ENCODE results near the gene EPHB2.

Gene EPHB2

GRCh38 chr1:22963044-22963677 lies 252.5 kb downstream of the EPHB2 start:
- H3K79me2 ChIP-seq (ENCODE audit: low read length): no peaks in the 10 kb centered on the region
- no peak overlapping the region for H3K9ac ChIP-seq (ENCODE audit: low read length)
- peaks cover 31% of the 10 kb centered on the region for H3K27me3 ChIP-seq (replicated peaks; ENCODE audit: insufficient read depth, low read length)

GRCh38 chr1:22966309-22966708 lies 255.7 kb downstream of the EPHB2 start:
- no peaks in the 10 kb centered on the region for H3K36me3 ChIP-seq (replicated peaks; ENCODE audit: insufficient read depth, low read length)
- H3F3A ChIP-seq (ENCODE audit: insufficient read depth, low read length): no peaks in the 10 kb centered on the region
- peaks cover 36% of the 10 kb centered on the region for H3K27me3 ChIP-seq (replicated peaks; ENCODE audit: insufficient read depth, low read length)
- H3K27ac ChIP-seq (ENCODE audit: low read length): no peak overlapping the region
- DNase-seq: no peak
- TF ChIP-seq EZH2 (optimal IDR thresholded peaks at IDR 0.05; ENCODE audit: low read depth, low read length) (no peak), EZH2phosphoT487 (IDR thresholded peaks at IDR 0.05; ENCODE audit: low read length) (no peak), CTCF (IDR thresholded peaks at IDR 0.05; ENCODE audit: low read length) (no peak)
- no peaks in the 10 kb centered on the region for H3K4me1 ChIP-seq (ENCODE audit: low read length)
- no peak overlapping the region for H3K9ac ChIP-seq (ENCODE audit: low read length)
- no peak overlapping the region for H3K4me2 ChIP-seq (ENCODE audit: low read depth, low read length)
- H3K4me3 ChIP-seq (ENCODE audit: low read length): no peak overlapping the region
- no peak overlapping the region for H2AFZ ChIP-seq (ENCODE audit: low read length)
- no peaks in the 10 kb centered on the region for H3K79me2 ChIP-seq (ENCODE audit: low read length)
- no peaks in the 10 kb centered on the region for H4K20me1 ChIP-seq (ENCODE audit: insufficient read depth, low read length)
- no peaks in the 10 kb centered on the region for H3K9me3 ChIP-seq (replicated peaks; ENCODE audit: insufficient read depth, low read length)
- no peaks in the 10 kb centered on the region for H3K9me2 ChIP-seq (replicated peaks; ENCODE audit: insufficient read depth, low read length)

More at GRCh38 chr1:22963044-22963677, 252.5 kb downstream of the EPHB2 start:
- Histone ChIP-seq H3K9me2 (replicated peaks; ENCODE audit: insufficient read depth, low read length) (no peaks in the 10 kb centered on the region), H2AFZ (ENCODE audit: low read length) (no peak overlapping the region), H3K4me1 (ENCODE audit: low read length) (no peaks in the 10 kb centered on the region), H3K9me3 (replicated peaks; ENCODE audit: insufficient read depth, low read length) (no peaks in the 10 kb centered on the region), H3K4me3 (ENCODE audit: low read length) (no peak overlapping the region), H3K36me3 (replicated peaks; ENCODE audit: insufficient read depth, low read length) (no peaks in the 10 kb centered on the region), H4K20me1 (ENCODE audit: insufficient read depth, low read length) (no peaks in the 10 kb centered on the region), H3K27ac (ENCODE audit: low read length) (no peak overlapping the region), H3K4me2 (ENCODE audit: low read depth, low read length) (no peak overlapping the region), H3F3A (ENCODE audit: insufficient read depth, low read length) (no peaks in the 10 kb centered on the region)
- DNase-seq: no peak
- TF ChIP-seq CTCF (IDR thresholded peaks at IDR 0.05; ENCODE audit: low read length): no peak
- TF ChIP-seq EZH2 (optimal IDR thresholded peaks at IDR 0.05; ENCODE audit: low read depth, low read length): no peak
- no peak for TF ChIP-seq EZH2phosphoT487 (IDR thresholded peaks at IDR 0.05; ENCODE audit: low read length)

GRCh38 chr1:22967833-22968232 lies 257.2 kb downstream of the EPHB2 start:
- Histone ChIP-seq H3F3A (ENCODE audit: insufficient read depth, low read length) (no peaks in the 10 kb centered on the region), H3K4me2 (ENCODE audit: low read depth, low read length) (no peak overlapping the region), H3K9ac (ENCODE audit: low read length) (no peak overlapping the region), H3K4me1 (ENCODE audit: low read length) (no peaks in the 10 kb centered on the region), H3K9me3 (replicated peaks; ENCODE audit: insufficient read depth, low read length) (no peaks in the 10 kb centered on the region), H3K27ac (ENCODE audit: low read length) (no peak overlapping the region), H4K20me1 (ENCODE audit: insufficient read depth, low read length) (no peaks in the 10 kb centered on the region), H3K27me3 (replicated peaks; ENCODE audit: insufficient read depth, low read length) (peaks cover 43% of the 10 kb centered on the region), H3K36me3 (replicated peaks; ENCODE audit: insufficient read depth, low read length) (no peaks in the 10 kb centered on the region), H3K4me3 (ENCODE audit: low read length) (no peak overlapping the region), H3K9me2 (replicated peaks; ENCODE audit: insufficient read depth, low read length) (no peaks in the 10 kb centered on the region), H3K79me2 (ENCODE audit: low read length) (no peaks in the 10 kb centered on the region), H2AFZ (ENCODE audit: low read length) (no peak overlapping the region)
- no peak for TF ChIP-seq EZH2phosphoT487 (IDR thresholded peaks at IDR 0.05; ENCODE audit: low read length)
- no peak for TF ChIP-seq CTCF (IDR thresholded peaks at IDR 0.05; ENCODE audit: low read length)
- TF ChIP-seq EZH2 (optimal IDR thresholded peaks at IDR 0.05; ENCODE audit: low read depth, low read length): no peak
- DNase-seq: no peak

Measured in MM.1S (cell line).